GM21529 (cell line): Measurements from ENCODE around the gene C3orf18.

Experiments used
- ATAC-seq: cut with Tn5 transposase; IDR thresholded peaks from one replicate; pipeline ENCODE4 v1.9.1; 2021; ENCODE audit not compliant: unreplicated experiment

Gene C3orf18

GRCh38 chr3:50551681-50552435, 15.7 kb downstream of the C3orf18 start:
- no peak for ATAC-seq

GRCh38 chr3:50551054-50551659, 16.4 kb downstream of the C3orf18 start:
- ATAC-seq, result no peak

DNA sequence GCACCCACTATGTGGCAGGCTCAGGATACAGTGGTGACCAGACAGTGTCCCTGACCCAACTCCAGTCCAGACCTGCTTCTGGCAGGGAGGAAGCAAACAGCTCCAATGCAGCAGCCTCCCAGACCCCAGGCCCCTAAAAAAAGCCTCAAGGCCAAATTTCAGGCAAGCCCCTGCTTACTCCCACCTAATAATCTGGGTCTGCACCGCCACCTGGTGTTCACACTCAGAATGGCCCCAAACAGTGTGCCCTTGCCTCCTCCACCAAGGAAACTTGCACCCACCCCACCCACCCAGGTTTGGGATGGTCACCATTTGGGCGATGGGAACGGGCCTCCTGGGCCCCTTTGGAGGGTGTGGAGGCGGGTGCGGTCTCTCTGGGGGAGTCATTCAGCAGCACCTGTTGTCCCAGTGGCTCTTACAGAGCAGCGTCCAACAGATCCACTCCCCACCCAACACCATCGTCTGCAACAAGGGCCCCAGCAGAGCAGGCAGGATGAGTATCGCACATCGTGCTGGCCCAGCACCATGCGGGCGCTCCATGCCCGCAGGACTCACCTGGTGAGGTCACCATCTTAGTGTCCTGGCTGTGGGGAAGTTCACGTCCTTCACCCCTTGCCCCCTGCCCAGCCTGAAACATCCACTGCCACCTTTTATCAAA, 17.3 kb downstream of the C3orf18 start:
- no peak for ATAC-seq

DNA sequence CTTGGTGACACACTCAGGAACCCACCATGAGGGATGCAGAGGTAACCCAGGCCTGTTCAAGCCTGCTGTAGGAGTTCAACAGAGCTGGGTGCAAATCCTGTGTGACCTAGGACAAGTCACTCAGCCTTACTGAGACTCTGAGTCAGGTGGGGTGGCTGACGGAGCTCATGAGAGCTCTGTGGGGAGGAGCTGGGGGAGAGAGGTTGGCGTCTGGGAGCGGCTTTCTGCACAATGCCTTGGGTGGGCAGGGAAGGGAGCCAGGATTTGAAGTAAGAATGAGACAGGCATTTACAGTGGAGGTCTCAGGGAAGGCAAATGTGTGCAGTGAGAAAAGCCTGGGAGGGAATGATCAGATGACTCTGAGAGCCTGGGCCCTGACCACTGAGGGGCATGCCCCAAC, 18.3 kb downstream of the C3orf18 start:
- no peak for ATAC-seq

- no peak for ATAC-seq
Measured at GRCh38 chr3:50545781-50546180, 21.8 kb downstream of the C3orf18 start.

DNA sequence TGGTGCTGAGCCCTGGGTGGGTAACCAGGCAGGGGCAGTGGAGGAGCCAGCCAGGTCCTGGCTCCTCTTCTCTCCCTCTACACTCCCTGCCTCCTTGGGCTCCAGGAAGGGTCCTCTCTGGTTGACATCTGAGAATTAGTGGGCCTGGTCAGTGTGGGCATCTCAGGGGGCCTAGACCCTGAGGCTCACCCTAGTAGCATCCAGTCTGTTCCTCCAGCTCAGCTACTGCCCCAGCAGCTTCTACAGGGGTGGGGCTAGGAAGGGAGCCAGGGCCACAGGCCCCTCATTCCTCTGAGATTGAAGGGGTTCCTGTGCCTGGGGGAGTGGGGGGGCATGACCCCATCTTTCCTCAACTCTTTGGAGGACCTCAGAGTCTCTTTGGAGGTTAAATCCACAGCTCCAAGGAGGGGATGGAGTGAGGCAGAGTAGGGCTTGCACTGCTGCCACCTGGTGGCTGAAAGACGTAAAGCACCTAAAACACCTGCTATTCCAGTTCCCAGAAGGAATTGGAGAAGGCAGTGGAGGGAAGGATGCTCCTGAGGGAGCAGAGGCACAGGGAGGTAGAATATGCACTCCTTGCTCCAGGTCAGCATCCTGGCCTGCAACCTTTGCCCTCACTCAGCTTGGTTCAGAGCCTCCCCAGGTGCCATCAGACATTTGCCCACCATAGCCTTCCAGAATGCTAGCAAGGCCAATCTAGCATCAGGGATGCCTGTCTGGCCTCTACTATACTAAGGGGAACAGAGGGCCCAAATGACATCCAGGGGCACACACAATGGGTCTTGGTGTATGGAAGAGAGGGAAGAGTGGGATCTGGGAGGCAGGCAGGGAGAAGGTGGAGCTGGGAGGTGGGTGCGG, 25.1 kb downstream of the C3orf18 start:
- ATAC-seq, result no peak

GRCh38 chr3:50539356-50540286, 27.9 kb downstream of the C3orf18 start:
- no peak for ATAC-seq

DNA sequence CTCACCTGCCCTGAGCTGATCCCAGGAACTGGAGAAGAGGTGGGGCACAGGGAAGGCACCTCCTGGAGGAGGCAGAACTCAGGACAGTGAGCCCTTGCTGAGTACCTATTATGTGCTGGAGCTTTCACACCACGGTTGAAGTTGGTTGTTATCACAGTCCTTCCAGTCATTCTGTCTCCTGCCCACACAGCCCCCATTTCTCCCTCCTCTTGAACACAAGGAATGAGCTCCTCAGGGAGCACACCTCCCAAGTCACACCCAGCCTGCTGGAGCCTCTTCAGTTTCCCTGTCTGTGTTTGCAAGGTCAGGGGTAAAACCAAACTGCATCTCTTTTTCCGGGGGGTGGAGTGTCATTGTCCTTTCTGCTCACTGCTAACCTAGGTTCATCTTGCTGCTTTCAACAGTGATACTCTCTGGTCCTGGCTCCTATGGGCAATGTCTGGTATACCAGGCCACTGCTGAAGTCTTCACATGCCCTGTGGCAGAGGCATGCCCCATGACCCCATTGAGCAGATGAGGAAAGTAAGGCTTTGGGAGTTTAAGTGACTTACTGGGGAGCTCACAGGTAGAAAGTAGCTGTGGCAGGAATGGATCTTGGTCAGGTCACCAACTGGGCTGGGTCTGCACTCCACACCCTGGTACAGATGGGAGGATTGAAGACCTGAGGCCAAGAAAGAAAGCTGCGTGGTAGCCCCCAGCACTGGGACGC, 30.0 kb downstream of the C3orf18 start:
- ATAC-seq, result no peak

DNA sequence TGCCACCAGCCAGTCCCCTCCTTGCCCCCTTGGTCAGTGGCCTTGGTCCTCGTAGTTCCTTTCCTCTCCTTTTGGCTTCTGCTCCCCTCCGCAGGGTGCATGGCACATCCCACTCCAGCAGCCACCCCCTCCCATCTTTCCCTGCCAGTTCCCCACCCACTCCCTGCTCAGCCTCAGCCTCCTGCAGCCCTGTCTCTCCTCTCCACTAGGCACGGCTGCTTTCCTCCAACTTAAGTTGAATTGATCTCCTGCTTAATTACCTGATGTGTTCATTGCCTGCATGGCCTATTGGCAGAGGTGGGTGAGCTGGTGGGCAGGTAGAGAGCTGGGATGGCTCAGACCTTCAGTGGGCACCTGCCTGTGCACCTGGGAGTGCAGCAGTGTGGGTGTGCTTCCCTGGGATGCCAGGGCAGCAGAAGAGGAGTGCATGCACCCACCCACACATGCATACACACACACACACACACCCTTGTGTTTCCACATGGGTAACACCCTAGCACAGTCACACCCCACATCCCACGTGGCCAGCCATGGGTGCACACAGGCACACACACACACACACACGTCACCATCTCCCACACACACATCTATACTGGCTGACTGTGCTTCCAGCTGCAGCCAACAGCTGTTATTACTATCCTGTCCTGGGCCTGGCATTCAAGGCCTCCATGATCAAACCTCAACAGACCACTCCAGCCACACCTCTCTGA, 30.9 kb downstream of the C3orf18 start:
- ATAC-seq, result no peak

DNA sequence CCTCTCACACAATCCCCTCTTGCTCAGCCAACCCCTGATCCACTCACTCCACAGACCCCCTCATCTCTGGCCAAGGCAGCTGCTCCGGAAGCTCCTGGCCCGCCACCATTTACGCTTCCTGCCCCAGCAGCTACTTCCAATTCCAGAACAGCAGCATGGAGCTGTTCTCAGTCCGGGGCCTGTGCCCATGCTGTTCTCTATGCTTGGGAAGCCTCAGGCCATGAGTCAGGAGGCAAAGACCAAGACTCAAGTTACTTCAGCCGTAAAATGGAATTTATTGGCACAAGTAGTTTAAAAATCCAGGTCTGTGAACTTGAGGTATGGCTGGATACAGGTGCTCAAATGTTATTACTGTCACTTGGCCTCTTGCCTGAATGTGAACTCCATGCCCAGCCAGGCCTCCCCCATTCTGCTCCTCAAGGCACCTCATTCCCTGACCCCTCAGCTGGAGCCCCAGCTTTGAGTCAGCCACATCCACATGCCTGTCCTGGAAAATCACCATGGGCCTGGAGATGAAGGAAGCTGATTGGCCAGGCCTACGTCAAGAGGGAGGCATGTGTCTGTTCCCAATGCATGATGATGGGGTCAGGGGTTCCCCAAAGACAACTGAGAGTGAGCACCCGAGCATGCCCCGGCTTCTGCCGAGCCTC, 32.7 kb downstream of the C3orf18 start:
- no peak for ATAC-seq

- ATAC-seq, result no peak
Measured at GRCh38 chr3:50533807-50534461, 33.6 kb downstream of the C3orf18 start.

- no peak for ATAC-seq
Measured at GRCh38 chr3:50533316-50533715, 34.2 kb downstream of the C3orf18 start.

DNA sequence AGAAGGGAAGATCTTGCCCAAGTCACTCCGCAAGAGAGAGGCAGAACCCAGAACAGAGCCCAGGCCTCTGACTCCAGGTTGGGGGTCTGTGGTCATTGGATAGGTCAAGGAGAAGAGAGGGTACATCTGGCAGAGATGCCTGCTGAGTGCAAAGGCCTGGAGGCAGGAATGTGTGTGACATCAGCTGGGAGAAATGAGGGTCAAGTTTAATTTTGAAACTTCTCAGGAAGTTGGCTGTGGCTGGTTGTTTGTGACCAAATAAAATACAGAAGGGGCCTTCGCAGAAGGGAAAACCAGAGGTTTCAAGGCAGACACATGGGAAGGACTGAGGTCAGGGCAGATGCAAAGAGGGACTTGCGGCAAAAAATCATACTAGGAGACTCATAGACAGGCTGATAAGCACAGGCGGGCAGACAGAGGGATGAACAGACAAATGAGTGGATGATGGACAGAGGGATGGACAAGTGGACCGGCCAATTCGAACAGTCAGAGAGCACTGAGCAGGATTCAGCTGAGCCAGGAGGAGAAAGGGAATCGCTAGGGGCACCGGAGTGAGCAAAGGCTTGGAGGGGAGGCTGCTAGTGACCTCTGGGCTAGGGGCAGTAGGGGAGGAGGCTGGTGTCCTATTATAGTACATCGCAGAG, 35.4 kb downstream of the C3orf18 start:
- no peak for ATAC-seq

- ATAC-seq, result no peak
Measured at GRCh38 chr3:50531201-50531600, 36.3 kb downstream of the C3orf18 start.

GRCh38 chr3:50530001-50530970, 37.3 kb downstream of the C3orf18 start:
- ATAC-seq, result no peak

GRCh38 chr3:50525987-50526386, 41.6 kb downstream of the C3orf18 start:
- no peak for ATAC-seq
